Thoracic aorta (tissue), 2 donors: ENCODE measurements around the gene F8A2. TPM values are rescaled to one million over a fixed set of nuclear protein-coding genes. Genes with fewer than 3 reads are reported as not detected.
"Not testable (repeated sequence)": the region's sequence is repeated elsewhere in the genome, so short reads cannot be mapped to it uniquely, and the experiment has no call there.

Experiments
- ATAC-seq: fragments of 150-250 bp; one replicate; pipeline ENCODE4 v1.8.0; 2017; ENCODE audit warnings: low read depth; ENCODE audit not compliant: insufficient number of reproducible peaks, low FRiP score
- DNase-seq: peaks from one replicate; pipeline ENCODE4 v3.0.0-alpha.2; 2020; ENCODE audit warnings: low spot score
- H3K27ac ChIP-seq, 2 donors: fragments of 200-600 bp; sonication (generic); 1 replicate in 1 of 2; 2 replicates in 1 of 2; pipeline ENCODE4 v1.5.1; 2016; ENCODE audit warnings: mild to moderate bottlenecking in 2 of 2, moderate library complexity in 2 of 2
- H3K27me3 ChIP-seq: fragments of 200-600 bp; sonication (generic); replicated peaks from 2 replicates; pipeline ENCODE4 v1.6.0; 2016; ENCODE audit warnings: mild to moderate bottlenecking; ENCODE audit not compliant: insufficient read depth
- H3K36me3 ChIP-seq: fragments of 200-600 bp; sonication (generic); one replicate; pipeline ENCODE4 v1.5.1; 2016
- H3K4me1 ChIP-seq, 2 donors: fragments of 200-600 bp; sonication (generic); 1 replicate in 1 of 2; 2 replicates in 1 of 2; pipeline versions ENCODE4 v1.5.1 to v1.6.0; 2016; ENCODE audit warnings: low read depth in 2 of 2, mild to moderate bottlenecking in 1 of 2; ENCODE audit not compliant: control insufficient read depth in 1 of 2
- H3K4me3 ChIP-seq: fragments of 200-600 bp; sonication (generic); 2 replicates; pipeline ENCODE4 v1.5.1; 2016; ENCODE audit warnings: mild to moderate bottlenecking
- H3K9me3 ChIP-seq: fragments of 200-600 bp; sonication (generic); 2 replicates; pipeline ENCODE4 v1.5.1; 2016
- CTCF ChIP-seq: fragments of 200-600 bp; sonication (generic); IDR thresholded peaks from one replicate; pipeline ENCODE4 v1.5.1; 2019; ENCODE audit warnings: antibody characterized with exemption
- total RNA-seq, 2 donors: library from RNA; depleted of rRNA; stranded (reverse); fragments of >200 nt; gene quantifications; one replicate each; pipeline versions ENCODE4 v1.1.0 to v1.2.3, GENCODE V29; 2016

The F8A2 gene
- total RNA-seq, 2 donors from 2014 or later = 8.7 TPM; not detected in 1

DNA sequence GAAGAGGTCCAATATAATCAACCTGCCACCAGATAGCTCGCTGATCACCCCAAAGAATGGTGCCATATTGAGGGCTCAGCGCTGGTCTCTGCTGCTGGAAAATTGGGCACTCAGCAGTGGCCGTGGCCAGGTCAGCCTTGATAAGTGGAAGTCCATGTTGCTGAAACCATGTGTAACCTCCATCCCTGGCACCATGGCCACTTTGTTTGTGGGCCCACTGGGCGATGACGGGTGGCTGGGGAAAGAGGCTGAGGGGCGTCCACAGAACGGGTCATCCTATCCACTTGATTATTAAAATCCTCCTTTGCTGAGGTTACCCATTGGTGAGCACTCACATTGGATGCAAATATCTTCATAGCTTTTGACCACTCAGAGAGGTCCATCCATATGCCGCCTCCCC is 7.7 kb downstream of the F8A2 start:
- H3K9me3 ChIP-seq = no peaks in the 10 kb centered on the region

GRCh38 chrX:155394747-155395276 is 12.9 kb downstream of the F8A2 start:
- not testable (repeated sequence) for H3K27me3 ChIP-seq, H3K27ac ChIP-seq, ATAC-seq, H3K4me1 ChIP-seq, H3K36me3 ChIP-seq, DNase-seq, H3K4me3 ChIP-seq, H3K9me3 ChIP-seq

More for the DNA sequence above, 7.7 kb downstream of the F8A2 start:
- Histone ChIP-seq H3K27ac (no peak overlapping the region), H3K4me3 (no peak overlapping the region), H3K36me3 (no peaks in the 10 kb centered on the region), H3K4me1 (no peaks in the 10 kb centered on the region), H3K27me3 (no peaks in the 10 kb centered on the region)
- ATAC-seq (no peak), DNase-seq (no peak)
- no peak for TF ChIP-seq CTCF

- no peak for TF ChIP-seq CTCF
These were observed 24.5 kb downstream of the F8A2 start for GRCh38 chrX:155406429-155406828.

GRCh38 chrX:155417769-155418168 is 35.9 kb downstream of the F8A2 start:
- Histone ChIP-seq H3K4me3 (no peak overlapping the region), H3K27ac (no peak overlapping the region), H3K36me3 (no peaks in the 10 kb centered on the region), H3K4me1 (no peaks in the 10 kb centered on the region), H3K9me3 (no peaks in the 10 kb centered on the region), H3K27me3 (no peaks in the 10 kb centered on the region)
- TF ChIP-seq CTCF = no peak
- no peak for DNase-seq
- ATAC-seq = no peak

More at GRCh38 chrX:155406429-155406828, 24.5 kb downstream of the F8A2 start:
- Histone ChIP-seq H3K27me3 (no peaks in the 10 kb centered on the region), H3K4me3 (no peak overlapping the region), H3K4me1 (no peaks in the 10 kb centered on the region), H3K27ac (no peak overlapping the region), H3K36me3 (no peaks in the 10 kb centered on the region), H3K9me3 (no peaks in the 10 kb centered on the region)
- no peak for DNase-seq
- ATAC-seq = no peak

Other genes starting within 250 kb of the F8A2 start
- 10 to 100 TPM; 15.0 to 25.9 TPM for gene VBP1, start 165.6 kb upstream of the F8A2 start, total RNA-seq
- gene RAB39B, start 117.6 kb upstream of the F8A2 start, total RNA-seq = under 1 TPM; 0.14 to 0.78 TPM
- 10 to 100 TPM in 1 of 2 donors, 1 to 10 TPM in 1; 8.3 to 18.7 TPM for gene CLIC2, start 47.5 kb upstream of the F8A2 start, total RNA-seq
- 10 to 100 TPM; 13.5 to 34.4 TPM for gene F8A3, start 76.5 kb downstream of the F8A2 start, total RNA-seq
- gene SPRY3, start 230.5 kb downstream of the F8A2 start, total RNA-seq = 1 to 10 TPM; 1.9 to 3.2 TPM
- 10 to 100 TPM; 15.8 to 18.3 TPM for gene TMLHE, start 230.9 kb downstream of the F8A2 start, total RNA-seq